Islet of Langerhans (tissue), 1 donor: Measurements from ENCODE around the gene DOK6.

Experiments
- FAIRE-seq: peaks from one replicate; lab custom pipeline; 2011; peaks lifted over from hg19 to GRCh38; lab: Jason Lieb, UNC

Gene DOK6

GRCh38 chr18:69689121-69689759 lies 288.6 kb downstream of the DOK6 start:
- no peak for FAIRE-seq

DNA sequence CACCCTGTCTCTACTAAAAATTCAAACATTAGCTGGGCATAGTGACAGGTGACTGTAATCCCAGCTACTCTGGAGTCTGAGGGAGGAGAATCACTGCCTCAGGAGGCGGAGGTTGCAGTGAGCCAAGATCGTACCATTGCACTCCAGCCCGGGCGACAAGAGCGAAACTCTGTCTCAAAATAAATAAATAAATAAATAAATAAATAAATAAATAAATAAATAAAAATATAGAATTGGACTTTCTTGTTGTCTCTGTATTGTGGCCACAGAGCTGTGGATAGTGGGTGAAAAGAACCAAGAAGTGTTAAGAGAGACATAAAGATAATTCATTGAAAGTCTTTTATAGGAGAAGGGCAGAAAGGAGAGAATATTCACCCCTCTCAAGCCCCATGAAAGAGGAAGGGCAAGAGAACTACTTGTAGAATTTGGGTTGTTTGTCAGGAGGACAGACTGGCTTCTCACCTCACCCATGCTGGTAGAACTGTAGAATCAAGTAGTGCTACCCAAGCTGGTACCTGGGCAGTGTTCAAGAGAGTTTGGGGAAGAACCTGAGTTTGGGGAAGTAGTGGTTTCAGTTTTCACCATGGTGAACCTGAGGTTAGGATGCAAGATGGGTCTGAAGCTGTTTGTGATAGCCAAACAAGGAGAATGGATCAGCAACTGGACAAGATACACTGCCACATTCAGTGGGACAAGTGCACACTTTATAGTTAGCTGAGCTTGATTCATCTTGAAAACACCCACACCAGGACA lies 290.5 kb downstream of the DOK6 start:
- no peak for FAIRE-seq

- FAIRE-seq: no peak
These were observed 296.4 kb downstream of the DOK6 start for GRCh38 chr18:69697069-69697468.

GRCh38 chr18:69697689-69698088 lies 297.0 kb downstream of the DOK6 start:
- no peak for FAIRE-seq

- FAIRE-seq: no peak
These were observed 300.6 kb downstream of the DOK6 start for GRCh38 chr18:69701305-69701704.

DNA sequence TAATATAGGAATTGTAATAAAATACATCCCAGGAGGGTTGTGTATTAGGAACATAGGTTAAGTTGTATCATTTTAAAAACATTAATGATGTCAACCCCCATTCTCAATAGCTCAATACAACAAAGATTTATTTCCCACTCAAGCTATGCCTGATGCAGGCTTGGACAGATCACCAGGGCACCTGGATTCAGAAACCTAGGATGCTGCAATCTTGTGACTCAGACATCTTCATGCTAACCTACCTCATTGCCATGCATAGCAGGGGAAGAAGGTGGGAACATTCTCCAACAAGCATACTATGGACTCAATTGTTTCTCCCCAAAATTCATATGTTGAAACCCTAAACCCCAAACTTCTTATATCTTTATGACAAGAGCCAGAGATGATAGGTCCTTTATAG lies 302.8 kb downstream of the DOK6 start:
- FAIRE-seq: no peak

DNA sequence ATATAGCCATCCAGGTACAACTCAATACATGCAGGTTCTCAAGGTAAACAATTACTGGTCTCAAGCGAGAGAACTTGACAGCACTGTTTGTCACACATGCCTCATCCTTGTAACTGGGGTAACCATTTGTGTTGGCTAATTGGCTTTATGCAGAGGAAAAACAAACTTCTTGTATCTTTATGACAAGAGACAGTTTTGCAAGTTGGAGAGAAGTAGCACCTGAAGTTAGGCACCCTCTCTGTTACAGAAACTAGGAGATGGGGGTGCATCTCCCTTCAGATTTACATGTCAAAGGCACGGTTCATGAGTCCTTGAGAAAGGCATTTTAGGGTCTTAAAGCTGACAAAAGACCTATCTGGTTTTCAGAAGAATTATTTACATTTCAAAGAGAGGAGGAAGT lies 305.3 kb downstream of the DOK6 start:
- FAIRE-seq: no peak

DNA sequence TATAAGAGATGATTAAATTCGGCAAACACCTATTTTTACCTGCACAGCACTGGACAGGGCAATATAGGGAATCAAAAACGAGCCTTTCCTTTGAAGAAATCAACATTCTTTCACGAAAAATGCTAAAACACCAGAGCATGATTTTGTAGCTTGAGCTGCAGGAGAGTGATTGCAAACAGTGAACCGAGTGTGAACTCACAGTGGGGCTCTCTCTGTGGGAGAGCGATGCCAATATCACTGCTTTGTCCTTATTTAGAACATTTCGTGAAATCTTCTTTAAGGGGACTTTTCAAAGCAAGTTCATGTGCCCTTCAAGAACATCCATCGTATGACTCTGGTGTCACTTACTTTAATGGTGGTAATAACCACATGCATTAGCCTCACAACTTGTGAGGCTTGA lies 308.2 kb downstream of the DOK6 start:
- no peak for FAIRE-seq

GRCh38 chr18:69715191-69715795 lies 314.6 kb downstream of the DOK6 start:
- FAIRE-seq: no peak

- FAIRE-seq: no peak
These were observed 316.9 kb downstream of the DOK6 start for GRCh38 chr18:69717586-69717985.

GRCh38 chr18:69718912-69719547 lies 318.3 kb downstream of the DOK6 start:
- FAIRE-seq: no peak

DNA sequence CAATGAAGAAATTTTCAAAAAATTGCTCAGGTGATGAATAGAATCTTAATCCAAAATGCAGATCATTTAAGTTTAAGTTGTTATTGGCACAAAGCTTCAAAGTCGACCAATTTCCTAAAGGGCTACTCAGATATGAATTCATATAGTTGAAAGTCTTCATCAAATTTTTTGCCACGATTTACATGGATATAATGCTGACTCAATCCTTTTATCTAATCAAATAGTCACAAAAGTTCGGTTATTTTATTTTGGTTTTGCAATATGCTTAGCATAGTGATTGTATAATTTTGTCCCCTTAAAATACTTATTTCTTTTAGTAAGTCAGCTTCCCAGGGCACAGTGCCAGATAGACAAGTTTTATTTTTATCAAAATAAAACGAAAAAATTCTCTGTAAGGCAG lies 319.7 kb downstream of the DOK6 start:
- FAIRE-seq: no peak

- no peak for FAIRE-seq
These were observed 322.7 kb downstream of the DOK6 start for GRCh38 chr18:69723434-69723833.

GRCh38 chr18:69725009-69725408 lies 324.3 kb downstream of the DOK6 start:
- no peak for FAIRE-seq

GRCh38 chr18:69725855-69726508 lies 325.3 kb downstream of the DOK6 start:
- FAIRE-seq: no peak

- no peak for FAIRE-seq
These were observed 327.4 kb downstream of the DOK6 start for GRCh38 chr18:69727912-69728572.

DNA sequence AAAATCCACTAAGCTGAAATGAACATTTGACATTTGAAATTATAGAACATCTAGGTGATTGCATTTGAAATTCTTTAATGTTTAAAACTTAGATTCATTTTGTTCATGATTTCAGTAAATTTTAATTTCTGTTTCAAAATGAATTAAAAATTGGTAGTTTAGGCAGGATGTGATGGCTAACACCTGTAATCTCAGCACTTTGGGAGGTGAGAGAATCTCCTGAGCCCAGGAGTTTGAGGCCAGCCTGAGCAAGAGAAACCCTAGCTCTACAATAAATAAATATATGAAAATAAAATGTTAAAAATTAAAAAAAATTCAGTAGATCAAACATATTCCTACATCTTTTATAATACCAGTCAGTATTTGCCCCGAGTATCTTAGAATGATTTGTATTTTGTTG lies 330.0 kb downstream of the DOK6 start:
- no peak for FAIRE-seq

DNA sequence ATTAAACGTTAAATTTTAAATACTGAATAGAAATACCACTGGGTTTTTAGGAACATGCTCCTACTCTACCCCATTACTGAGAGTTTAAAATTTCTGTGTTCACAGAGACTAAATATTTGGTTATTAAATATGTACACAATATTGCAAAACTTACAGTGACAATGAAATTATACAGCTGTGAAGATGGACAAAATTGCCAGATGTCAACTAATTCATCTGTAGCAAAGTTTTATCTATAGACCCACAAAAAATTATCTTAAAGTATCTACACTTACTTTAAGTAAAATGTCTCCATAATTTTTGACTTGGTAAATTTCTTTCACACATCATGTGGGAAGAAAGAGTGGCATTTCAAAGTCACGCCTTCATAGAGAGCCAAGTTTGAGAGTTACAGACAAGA lies 333.8 kb downstream of the DOK6 start:
- FAIRE-seq: no peak

- no peak for FAIRE-seq
These were observed 336.0 kb downstream of the DOK6 start for GRCh38 chr18:69736730-69737129.

GRCh38 chr18:69737851-69738250 lies 337.2 kb downstream of the DOK6 start:
- FAIRE-seq: no peak

DNA sequence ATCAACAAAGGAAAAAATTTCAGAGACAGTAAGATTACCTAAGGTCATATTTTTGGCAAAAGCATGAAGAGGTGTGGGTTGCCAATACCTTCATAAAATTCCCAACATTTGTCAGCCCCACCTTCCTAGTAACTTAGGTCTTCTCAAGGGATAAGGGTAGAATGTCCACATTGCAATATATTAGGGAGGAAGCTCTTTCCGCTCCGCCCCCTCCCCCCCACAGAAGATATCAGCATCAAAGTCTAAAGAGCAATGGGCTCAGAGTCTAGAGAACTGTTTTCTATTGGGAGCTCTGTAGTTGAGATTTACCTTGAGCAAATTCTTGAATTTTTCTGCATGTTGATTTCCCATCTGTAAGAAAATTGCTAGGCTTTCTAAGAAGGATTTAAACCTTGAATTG lies 346.7 kb downstream of the DOK6 start:
- FAIRE-seq: no peak

- no peak for FAIRE-seq
These were observed 352.2 kb downstream of the DOK6 start for GRCh38 chr18:69752737-69753380.
